HepG2 (cell line): ENCODE measurements around the gene PELI1. TPM values are rescaled to one million over a fixed set of nuclear protein-coding genes. Genes with fewer than 3 reads are reported as not detected.
A peak's percentile ranks its signal among the peaks of the same experiment; 100 is the strongest.

Experiments used
- ATAC-seq: fragments of 200-7000 bp; cut with Tn5 transposase; 3 replicates; pipeline ENCODE4 v1.9.1; 2020; ENCODE audit warnings: mild to moderate bottlenecking, moderate library complexity
- BruUV-seq: library from RNA; stranded (reverse); fragments of 400-500 nt; replicated peaks from 2 replicates; lab custom pipeline; 2021; lab: Mats Ljungman, UMichigan
- CTCF ChIA-PET: fragments of 300-600 bp; formaldehyde crosslinking; extraction: SDS; loops from one replicate; lab custom pipeline; 2021; ENCODE audit warnings: low total read pairs, inconsistent platforms, low intra/inter-chr PET ratio; lab: Yijun Ruan, JAX
- POLR2A ChIA-PET: fragments of 350-600 bp; sonication (Branson Sonifier 250); formaldehyde crosslinking; loops from one replicate; lab custom pipeline; 2020; ENCODE audit warnings: antibody characterized with exemption, inconsistent platforms; lab: Yijun Ruan, JAX
- DNase-seq: peaks from one replicate; pipeline ENCODE4 v3.0.0-alpha.2; 2015; ENCODE audit warnings: low spot score
- FAIRE-seq: peaks from 3 replicates; lab custom pipeline; 2011; peaks lifted over from hg19 to GRCh38; lab: Jason Lieb, UNC
- H2AFZ ChIP-seq: one replicate; pipeline ENCODE4 v1.6.1; 2011; ENCODE audit warnings: low read length, inconsistent platforms
- H3K27ac ChIP-seq: fragments of 300-600 bp; 3 replicates; pipeline ENCODE4 v1.8.0; 2011; ENCODE audit warnings: mixed run types, mild to moderate bottlenecking, mixed read lengths, low read length, inconsistent platforms; ENCODE audit not compliant: insufficient read depth; ENCODE audit errors: extremely low read length
- H3K27me3 ChIP-seq, 2 experiments: fragments of 200-600 bp in 1 of 2; 2 replicates in 1 of 2; 3 replicates in 1 of 2; pipeline versions ENCODE4 v1.6.0 to v1.8.0; 2011; ENCODE audit warnings: low read length in 2 of 2, mild to moderate bottlenecking in 2 of 2, moderate library complexity in 2 of 2, inconsistent platforms in 1 of 2; ENCODE audit not compliant: insufficient read depth in 2 of 2, control insufficient read depth in 1 of 2
- H3K36me3 ChIP-seq, 2 experiments: fragments of 200-600 bp in 1 of 2; replicated peaks in 1 of 2; 2 replicates in 1 of 2; 3 replicates in 1 of 2; pipeline versions ENCODE4 v1.5.1 to v1.8.0; 2011; ENCODE audit warnings: low read length in 2 of 2, inconsistent platforms in 1 of 2; ENCODE audit not compliant: insufficient read depth in 2 of 2, control insufficient read depth in 1 of 2
- H3K4me1 ChIP-seq: 2 replicates; pipeline ENCODE4 v1.5.1; 2012; ENCODE audit warnings: low read length, inconsistent platforms; ENCODE audit not compliant: insufficient read depth
- H3K4me2 ChIP-seq: 2 replicates; pipeline ENCODE4 v1.6.0; 2011; ENCODE audit warnings: low read depth, low read length, inconsistent platforms
- H3K4me3 ChIP-seq, 3 experiments: fragments of 200-600 bp in 1 of 3; sonication (generic), shearing (Covaris generic) in 1 of 3; replicated peaks in 1 of 3; 2 replicates each; pipeline ENCODE4 v1.5.1; 2011 to 2016; ENCODE audit warnings: low read length in 3 of 3, inconsistent platforms in 2 of 3, low read depth in 2 of 3, mild to moderate bottlenecking in 2 of 3, control low read depth in 1 of 3, mixed read lengths in 1 of 3; ENCODE audit not compliant: insufficient read depth in 1 of 3
- H3K79me2 ChIP-seq: one replicate; pipeline ENCODE4 v1.6.1; 2011; ENCODE audit warnings: low read length, inconsistent platforms; ENCODE audit not compliant: insufficient read depth
- H3K9ac ChIP-seq: 2 replicates; pipeline ENCODE4 v1.6.0; 2011; ENCODE audit warnings: mild to moderate bottlenecking, low read depth, low read length, inconsistent platforms; ENCODE audit not compliant: insufficient read depth
- H3K9me3 ChIP-seq: 2 replicates; pipeline ENCODE4 v1.5.1; 2012; ENCODE audit warnings: mild to moderate bottlenecking, low read length
- H4K20me1 ChIP-seq: 2 replicates; pipeline ENCODE4 v1.6.0; 2011; ENCODE audit warnings: inconsistent platforms, mild to moderate bottlenecking, low read length, moderate library complexity; ENCODE audit not compliant: insufficient read depth
- CEBPG ChIP-seq: IDR thresholded peaks from 2 replicates; pipeline ENCODE4 v1.6.1; 2016
- CREBL2 ChIP-seq: sonication (generic); formaldehyde crosslinking; IDR thresholded peaks from 2 replicates; pipeline ENCODE4 v1.8.1; 2023; ENCODE audit warnings: missing genetic modification reagents, mild to moderate bottlenecking, borderline replicate concordance
- FOSL1 ChIP-seq: sonication (generic); formaldehyde crosslinking; IDR thresholded peaks from 2 replicates; pipeline ENCODE4 v1.9.0; 2021; ENCODE audit warnings: missing genetic modification reagents, borderline replicate concordance
- GATAD2A ChIP-seq: IDR thresholded peaks from 2 replicates; pipeline ENCODE4 v1.6.1; 2016
- PHF5A ChIP-seq: IDR thresholded peaks from one replicate; pipeline ENCODE4 v1.6.1; 2018; ENCODE audit warnings: low read depth, missing genetic modification reagents; ENCODE audit not compliant: unreplicated experiment
- ZBTB1 ChIP-seq: sonication (generic); formaldehyde crosslinking; IDR thresholded peaks from 2 replicates; pipeline ENCODE4 v1.4.0; 2020; ENCODE audit warnings: missing genetic modification reagents, borderline replicate concordance
- ZBTB39 ChIP-seq: sonication (generic); formaldehyde crosslinking; IDR thresholded peaks from 2 replicates; pipeline ENCODE4 v1.5.0; 2020; ENCODE audit warnings: missing genetic modification reagents
- ZNF12 ChIP-seq: sonication (generic); formaldehyde crosslinking; IDR thresholded peaks from 2 replicates; pipeline ENCODE4 v1.5.0; 2020; ENCODE audit warnings: missing genetic modification reagents
- ZNF143 ChIP-seq: sonication (generic); formaldehyde crosslinking; IDR thresholded peaks from 2 replicates; pipeline ENCODE4 v1.4.0; 2020; ENCODE audit warnings: missing genetic modification reagents
- ZNF207 ChIP-seq: fragments of 450-650 bp; IDR thresholded peaks from 2 replicates; pipeline ENCODE4 v1.6.1; 2016; ENCODE audit warnings: antibody characterized with exemption, borderline replicate concordance
- ZNF337 ChIP-seq: sonication (generic); formaldehyde crosslinking; IDR thresholded peaks from 2 replicates; pipeline ENCODE4 v1.5.1; 2020; ENCODE audit warnings: missing genetic modification reagents, low read depth, mild to moderate bottlenecking, borderline replicate concordance
- ZNF550 ChIP-seq: sonication (generic); formaldehyde crosslinking; IDR thresholded peaks from 2 replicates; pipeline ENCODE4 v1.4.0; 2020; ENCODE audit warnings: mild to moderate bottlenecking, missing genetic modification reagents, borderline replicate concordance
- ZNF557 ChIP-seq: sonication (generic); formaldehyde crosslinking; IDR thresholded peaks from 2 replicates; pipeline ENCODE4 v1.4.0; 2020; ENCODE audit warnings: missing genetic modification reagents
- ZNF674 ChIP-seq: sonication (generic); formaldehyde crosslinking; IDR thresholded peaks from 2 replicates; pipeline ENCODE4 v1.5.0; 2020; ENCODE audit warnings: low read depth, mild to moderate bottlenecking, missing genetic modification reagents
- WGBS: methylation state at CpG from one replicate; pipeline ENCODE4 v1.1.6; 2017; ENCODE audit warnings: low lambda C conversion rate; 5-methylcytosine and 5-hydroxymethylcytosine counted together
- in situ Hi-C: cut with HindIII; loops from 2 replicates; pipeline ENCODE4 v1.10.0; 2017; ENCODE audit warnings: low pct_unique_long_range_greater_than_20kb; ENCODE audit not compliant: extremely low pct_ligation_motif_present
- intact Hi-C: fragments of 100-400 bp; cut with micrococcal nuclease; formaldehyde crosslinking; loops from one replicate; pipeline ENCODE4 v1.10.0; 2022; ENCODE audit not compliant: unreplicated experiment
- polyA plus RNA-seq, 8 experiments: library from polyadenylated mRNA; depleted of rRNA in 3 of 8; stranded (reverse) in 7 of 8; unstranded in 1 of 8; fragments of >200 nt; fragmentation: Illumina TruSeq in 4 of 8; extraction: Trizol in 4 of 8; gene quantifications; 2 replicates each; pipeline versions ENCODE4 v1.2.1 to v1.2.3, GENCODE V29; 2011 to 2016; ENCODE audit warnings: low read depth in 4 of 8, missing spikeins in 1 of 8, mixed read lengths in 1 of 8; ENCODE audit not compliant: insufficient read depth in 1 of 8
- total RNA-seq, 5 experiments: library from RNA; depleted of rRNA; stranded (reverse); fragments of >200 nt; fragmentation: Illumina TruSeq; extraction: Trizol; gene quantifications; 2 replicates each; pipeline ENCODE4 v1.2.3, GENCODE V29; 2016; ENCODE audit warnings: low read depth in 1 of 5
- TF ChIP-seq, protein P1 (sequence below): IDR thresholded peaks from 2 replicates; pipeline ENCODE4 v1.6.1; 2016; ENCODE audit warnings: low read depth

PELI1 gene
- total and polyA plus RNA-seq, 2 of the 13 experiments (the other 11 are each of a cell fraction or from before 2014, with no cell fraction given) = 12.5 to 16.2 TPM

- Histone ChIP-seq H3K27me3 (peaks cover 0 to 10% of the 10 kb centered on the region in 2 experiments; a peak in 2 of 5 replicates), H3K9me3 (no peaks in the 10 kb centered on the region), H3K4me3 (no peak overlapping the region), H4K20me1 (no peaks in the 10 kb centered on the region), H3K36me3 (no peaks in the 10 kb centered on the region), H3K27ac (no peak overlapping the region), H3K9ac (no peak overlapping the region), H2AFZ (no peak overlapping the region), H3K79me2 (no peaks in the 10 kb centered on the region), H3K4me1 (peaks cover 29% of the 10 kb centered on the region), H3K4me2 (no peak overlapping the region)
- ChIA-PET CTCF (no interaction called here), POLR2A (no interaction called here)
- DNase-seq (no peak), FAIRE-seq (no peak), ATAC-seq (no peak)
- in situ Hi-C loops = no loop called here
- no TSS peak for BruUV-seq
- 20% methylated on average over 1 of the region's 1 CpG for WGBS
- TF ChIP-seq ZNF12 (CRISPR knock-in tag) (no peak), ZBTB39 (CRISPR knock-in tag) (no peak)
- TF ChIP-seq, all 625 proteins: peak for 0
- intact Hi-C loops = no loop called here
Observed at GRCh38 chr2:64162516-64162915, 18.3 kb upstream of the PELI1 start.

DNA sequence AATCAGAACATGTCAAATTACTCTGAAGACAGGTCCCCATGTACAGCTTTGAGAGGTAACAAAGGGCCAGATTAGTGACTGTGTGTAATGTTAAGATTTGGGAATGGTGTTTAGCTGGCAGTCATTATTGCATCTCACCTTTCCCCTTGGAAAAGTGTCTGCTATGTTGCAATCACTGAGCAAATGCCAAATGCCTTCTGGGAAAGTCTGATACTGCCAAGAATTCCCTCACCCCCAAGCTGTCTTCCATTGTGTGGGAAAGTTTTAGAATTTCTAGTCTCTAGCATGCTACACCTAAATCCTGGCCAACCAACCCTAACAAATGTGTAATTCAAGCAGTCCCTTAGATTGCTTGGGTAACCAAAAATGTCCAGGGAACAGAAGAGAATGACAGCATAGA, 13.6 kb upstream of the PELI1 start:
- H3K79me2 ChIP-seq = no peaks in the 10 kb centered on the region
- H4K20me1 ChIP-seq = no peaks in the 10 kb centered on the region
- no peak overlapping the region for H2AFZ ChIP-seq
- H3K27me3 ChIP-seq = peaks cover 0 to 10% of the 10 kb centered on the region in 2 experiments; a peak in 3 of 5 replicates
- CTCF ChIA-PET = no interaction called here
- in situ Hi-C loops = no loop called here
- DNase-seq (no peak), ATAC-seq (no peak), FAIRE-seq (no peak)
- no peak overlapping the region for H3K4me2 ChIP-seq
- no peaks in the 10 kb centered on the region for H3K9me3 ChIP-seq
- no peak overlapping the region for H3K9ac ChIP-seq
- no peak overlapping the region for H3K27ac ChIP-seq
- peaks cover 30% of the 10 kb centered on the region for H3K4me1 ChIP-seq
- H3K36me3 ChIP-seq = no peaks in the 10 kb centered on the region
- POLR2A ChIA-PET = no interaction called here
- intact Hi-C loops = loop anchor here (10.0 kb wide), 1 partner anchor 423 kb away; no protein-coding TSS in a partner anchor
- H3K4me3 ChIP-seq = no peak overlapping the region
- BruUV-seq = no TSS peak
- peak; percentile 42; the same call in 1 of the 2 replicates for TF ChIP-seq GATAD2A (CRISPR knock-in tag)
- TF ChIP-seq PHF5A = no peak
- TF ChIP-seq CEBPG = peak; percentile 83
- no peak for TF ChIP-seq ZNF674 (CRISPR knock-in tag)
- TF ChIP-seq ZNF207 = no peak
- TF ChIP-seq ZNF550 (CRISPR knock-in tag) = no peak
- no peak for TF ChIP-seq FOSL1 (CRISPR knock-in tag)
- TF ChIP-seq ZNF557 = no peak
- no peak for TF ChIP-seq CREBL2 (CRISPR knock-in tag)
- peak; percentile 60; the same call in 1 of the 2 replicates for TF ChIP-seq ZNF143 (CRISPR knock-in tag)
- TF ChIP-seq, protein P1, sequence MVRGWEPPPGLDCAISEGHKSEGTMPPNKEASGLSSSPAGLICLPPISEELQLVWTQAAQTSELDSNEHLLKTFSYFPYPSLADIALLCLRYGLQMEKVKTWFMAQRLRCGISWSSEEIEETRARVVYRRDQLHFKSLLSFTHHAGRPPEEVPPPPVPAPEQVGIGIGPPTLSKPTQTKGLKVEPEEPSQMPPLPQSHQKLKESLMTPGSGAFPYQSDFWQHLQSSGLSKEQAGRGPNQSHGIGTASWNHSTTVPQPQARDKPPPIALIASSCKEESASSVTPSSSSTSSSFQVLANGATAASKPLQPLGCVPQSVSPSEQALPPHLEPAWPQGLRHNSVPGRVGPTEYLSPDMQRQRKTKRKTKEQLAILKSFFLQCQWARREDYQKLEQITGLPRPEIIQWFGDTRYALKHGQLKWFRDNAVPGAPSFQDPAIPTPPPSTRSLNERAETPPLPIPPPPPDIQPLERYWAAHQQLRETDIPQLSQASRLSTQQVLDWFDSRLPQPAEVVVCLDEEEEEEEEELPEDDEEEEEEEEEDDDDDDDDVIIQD = no peak
- no peak for TF ChIP-seq ZBTB1
- TF ChIP-seq ZNF337 = no peak
